Activated naive CD8-positive, alpha-beta T cell (primary cell): ENCODE measurements around the gene TRAPPC10.

Experiments used
- H3K27ac Mint-ChIP-seq: one replicate; pipeline ENCODE4 v1.8.0; 2021; ENCODE audit warnings: mixed read lengths
- H3K27me3 Mint-ChIP-seq: one replicate; pipeline ENCODE4 v1.8.0; 2021; ENCODE audit warnings: mixed read lengths
- H3K36me3 Mint-ChIP-seq: one replicate; pipeline ENCODE4 v1.8.0; 2021; ENCODE audit warnings: mixed read lengths
- H3K4me1 Mint-ChIP-seq: one replicate; pipeline ENCODE4 v1.8.0; 2021; ENCODE audit warnings: low read depth, mixed read lengths
- H3K4me3 Mint-ChIP-seq: one replicate; pipeline ENCODE4 v1.8.0; 2021; ENCODE audit warnings: mild to moderate bottlenecking, mixed read lengths
- H3K9me3 Mint-ChIP-seq: one replicate; pipeline ENCODE4 v1.8.0; 2021; ENCODE audit warnings: low read depth, mixed read lengths

The TRAPPC10 gene

GRCh38 chr21:44074315-44074958, 62.3 kb downstream of the TRAPPC10 start:
- H3K27me3 Mint-ChIP-seq: no peaks in the 10 kb centered on the region
- H3K4me3 Mint-ChIP-seq: peak overlapping the region; percentile 24
- H3K4me1 Mint-ChIP-seq: peaks cover 45% of the 10 kb centered on the region
- peak overlapping the region; percentile 55 for H3K27ac Mint-ChIP-seq
- no peaks in the 10 kb centered on the region for H3K9me3 Mint-ChIP-seq
- peaks cover 16% of the 10 kb centered on the region for H3K36me3 Mint-ChIP-seq

- H3K9me3 Mint-ChIP-seq: no peaks in the 10 kb centered on the region
- H3K4me1 Mint-ChIP-seq: peaks cover 54% of the 10 kb centered on the region
- no peak overlapping the region for H3K4me3 Mint-ChIP-seq
- no peaks in the 10 kb centered on the region for H3K27me3 Mint-ChIP-seq
- H3K36me3 Mint-ChIP-seq: peaks cover 20% of the 10 kb centered on the region
- H3K27ac Mint-ChIP-seq: peak overlapping the region; percentile 64
Observed at GRCh38 chr21:44076316-44076715, 64.2 kb downstream of the TRAPPC10 start.

- Mint-ChIP-seq H3K27me3 (no peaks in the 10 kb centered on the region), H3K4me1 (peaks cover 71% of the 10 kb centered on the region), H3K9me3 (no peaks in the 10 kb centered on the region), H3K36me3 (peaks cover 26% of the 10 kb centered on the region), H3K27ac (peak overlapping the region; percentile 61), H3K4me3 (peak overlapping the region; percentile 35)
Observed at GRCh38 chr21:44078411-44078981, 66.4 kb downstream of the TRAPPC10 start.

- H3K9me3 Mint-ChIP-seq: no peaks in the 10 kb centered on the region
- peak overlapping the region; percentile 2 for H3K4me3 Mint-ChIP-seq
- H3K4me1 Mint-ChIP-seq: peaks cover 72% of the 10 kb centered on the region
- peak overlapping the region; percentile 64 for H3K27ac Mint-ChIP-seq
- peaks cover 26% of the 10 kb centered on the region for H3K36me3 Mint-ChIP-seq
- no peaks in the 10 kb centered on the region for H3K27me3 Mint-ChIP-seq
Observed at GRCh38 chr21:44079446-44079845, 67.3 kb downstream of the TRAPPC10 start.

- peak overlapping the region; percentile 85 for H3K27ac Mint-ChIP-seq
- no peak overlapping the region for H3K4me3 Mint-ChIP-seq
- H3K27me3 Mint-ChIP-seq: no peaks in the 10 kb centered on the region
- peaks cover 28% of the 10 kb centered on the region for H3K36me3 Mint-ChIP-seq
- peaks cover 72% of the 10 kb centered on the region for H3K4me1 Mint-ChIP-seq
- H3K9me3 Mint-ChIP-seq: no peaks in the 10 kb centered on the region
Observed at GRCh38 chr21:44079846-44080245, 67.7 kb downstream of the TRAPPC10 start.

- H3K9me3 Mint-ChIP-seq: no peaks in the 10 kb centered on the region
- no peaks in the 10 kb centered on the region for H3K27me3 Mint-ChIP-seq
- H3K4me3 Mint-ChIP-seq: peak overlapping the region; percentile 75
- peaks cover 88% of the 10 kb centered on the region for H3K4me1 Mint-ChIP-seq
- H3K27ac Mint-ChIP-seq: peak overlapping the region; percentile 95
- peaks cover 28% of the 10 kb centered on the region for H3K36me3 Mint-ChIP-seq
Observed at GRCh38 chr21:44082648-44083440, 70.7 kb downstream of the TRAPPC10 start.

GRCh38 chr21:44083631-44084291, 71.7 kb downstream of the TRAPPC10 start:
- Mint-ChIP-seq H3K9me3 (no peaks in the 10 kb centered on the region), H3K27me3 (no peaks in the 10 kb centered on the region), H3K4me1 (peaks cover 89% of the 10 kb centered on the region)

GRCh38 chr21:44084496-44085241, 72.6 kb downstream of the TRAPPC10 start:
- peak overlapping the region; percentile 95 for H3K27ac Mint-ChIP-seq
- H3K4me1 Mint-ChIP-seq: peaks cover 92% of the 10 kb centered on the region
- H3K4me3 Mint-ChIP-seq: peak overlapping the region; percentile 75
- H3K27me3 Mint-ChIP-seq: no peaks in the 10 kb centered on the region
- peaks cover 27% of the 10 kb centered on the region for H3K36me3 Mint-ChIP-seq
- no peaks in the 10 kb centered on the region for H3K9me3 Mint-ChIP-seq

More at GRCh38 chr21:44083631-44084291, 71.7 kb downstream of the TRAPPC10 start:
- Mint-ChIP-seq H3K4me3 (peak overlapping the region; percentile 75), H3K27ac (peak overlapping the region; percentile 95), H3K36me3 (peaks cover 25% of the 10 kb centered on the region)

- H3K9me3 Mint-ChIP-seq: no peaks in the 10 kb centered on the region
- peak overlapping the region; percentile 75 for H3K4me3 Mint-ChIP-seq
- H3K27me3 Mint-ChIP-seq: no peaks in the 10 kb centered on the region
- H3K4me1 Mint-ChIP-seq: peaks cover 98% of the 10 kb centered on the region
- peak overlapping the region; percentile 95 for H3K27ac Mint-ChIP-seq
- peaks cover 26% of the 10 kb centered on the region for H3K36me3 Mint-ChIP-seq
Observed at GRCh38 chr21:44085491-44086321, 73.6 kb downstream of the TRAPPC10 start.

- Mint-ChIP-seq H3K27ac (peak overlapping the region; percentile 95), H3K4me3 (peak overlapping the region; percentile 75), H3K36me3 (peaks cover 27% of the 10 kb centered on the region), H3K4me1 (peaks cover 89% of the 10 kb centered on the region), H3K9me3 (no peaks in the 10 kb centered on the region), H3K27me3 (no peaks in the 10 kb centered on the region)
Observed at GRCh38 chr21:44086636-44087425, 74.7 kb downstream of the TRAPPC10 start.

- Mint-ChIP-seq H3K27me3 (no peaks in the 10 kb centered on the region), H3K36me3 (peaks cover 29% of the 10 kb centered on the region), H3K9me3 (no peaks in the 10 kb centered on the region), H3K27ac (peak overlapping the region; percentile 95), H3K4me3 (peak overlapping the region; percentile 73), H3K4me1 (peaks cover 86% of the 10 kb centered on the region)
Observed at GRCh38 chr21:44087426-44088400, 75.6 kb downstream of the TRAPPC10 start.

- Mint-ChIP-seq H3K27me3 (no peaks in the 10 kb centered on the region), H3K4me3 (peak overlapping the region; percentile 73), H3K27ac (peak overlapping the region; percentile 95), H3K4me1 (peaks cover 80% of the 10 kb centered on the region), H3K9me3 (no peaks in the 10 kb centered on the region), H3K36me3 (peaks cover 23% of the 10 kb centered on the region)
Observed at GRCh38 chr21:44088401-44088780, 76.3 kb downstream of the TRAPPC10 start.
